HG03571 (cell line): ENCODE measurements around the gene AFMID.

ENCODE experiments used
- ATAC-seq: cut with Tn5 transposase; IDR thresholded peaks from one replicate; pipeline ENCODE4 v1.9.1; 2021; ENCODE audit not compliant: unreplicated experiment

The AFMID gene

GRCh38 chr17:78179372-78179771 lies 7.8 kb upstream of the AFMID start:
- ATAC-seq, result no peak

GRCh38 chr17:78180083-78180482 lies 7.1 kb upstream of the AFMID start:
- ATAC-seq, result no peak

- ATAC-seq, result no peak
These were observed 6.7 kb upstream of the AFMID start for GRCh38 chr17:78180508-78180907.

- ATAC-seq, result no peak
These were observed 4.7 kb upstream of the AFMID start for GRCh38 chr17:78182504-78182903.

GRCh38 chr17:78183916-78184315 lies 3.2 kb upstream of the AFMID start:
- no peak for ATAC-seq

- ATAC-seq, result no peak
These were observed 2.8 kb upstream of the AFMID start for GRCh38 chr17:78184351-78184750.

- no peak for ATAC-seq
These were observed 2.3 kb upstream of the AFMID start for GRCh38 chr17:78184868-78185267.

- no peak for ATAC-seq
These were observed 1.0 kb upstream of the AFMID start for GRCh38 chr17:78185981-78186691.

- ATAC-seq, result no peak
These were observed 9.6 kb downstream of the AFMID start for GRCh38 chr17:78196716-78197115.

GRCh38 chr17:78197147-78197832 lies 10.1 kb downstream of the AFMID start:
- ATAC-seq, result no peak

GRCh38 chr17:78200451-78200850 lies 13.3 kb downstream of the AFMID start:
- no peak for ATAC-seq

GRCh38 chr17:78202666-78203065 lies 15.5 kb downstream of the AFMID start:
- no peak for ATAC-seq

GRCh38 chr17:78204387-78205123 lies 17.4 kb downstream of the AFMID start:
- ATAC-seq, result no peak

- no peak for ATAC-seq
These were observed 18.1 kb downstream of the AFMID start for GRCh38 chr17:78205124-78205775.

GRCh38 chr17:78206298-78206697 lies 19.1 kb downstream of the AFMID start:
- ATAC-seq, result no peak

GRCh38 chr17:78208486-78208885 lies 21.3 kb downstream of the AFMID start:
- ATAC-seq, result no peak

- ATAC-seq, result no peak
These were observed 22.9 kb downstream of the AFMID start for GRCh38 chr17:78210111-78210510.

- ATAC-seq, result no peak
These were observed 23.9 kb downstream of the AFMID start for GRCh38 chr17:78211032-78211431.

- peak; percentile 82 for ATAC-seq
These were observed 27.0 kb downstream of the AFMID start, which contains the start of gene BIRC5 for GRCh38 chr17:78214016-78214705. Gene BIRC5 (plus strand): TSS chr17:78214253. CDS start chr17:78214317, 64 bp downstream.

- ATAC-seq, result no peak
These were observed 27.5 kb downstream of the AFMID start for GRCh38 chr17:78214706-78215061.
